ENCODE measurements around the gene SLC4A5.

- TF ChIP-seq FOXM1 (IDR thresholded peaks at IDR 0.05; ENCODE audit: low read depth) (no peak), EZH2phosphoT487 (IDR thresholded peaks at IDR 0.05; ENCODE audit: borderline replicate concordance, low read depth) (no peak), REST (IDR thresholded peaks at IDR 0.05; ENCODE audit: low read depth, low read length) (no peak), CTCF (IDR thresholded peaks at IDR 0.05) (no peak), TEAD4 (IDR thresholded peaks at IDR 0.05; ENCODE audit: borderline replicate concordance, insufficient read depth) (no peak), MAX (IDR thresholded peaks at IDR 0.05; ENCODE audit: low read depth) (no peak), RCOR1 (IDR thresholded peaks at IDR 0.05; ENCODE audit: low read length) (no peak), TAF1 (IDR thresholded peaks at IDR 0.05; ENCODE audit: borderline replicate concordance, low read depth, low read length) (no peak), ZBTB33 (IDR thresholded peaks at IDR 0.05; ENCODE audit: borderline replicate concordance, low read depth) (no peak), RFX5 (IDR thresholded peaks at IDR 0.05; ENCODE audit: low read length) (no peak), EP300 (IDR thresholded peaks at IDR 0.05; ENCODE audit: borderline replicate concordance in 1 of 2, low read depth in 1 of 2, low read length in 1 of 2) (no peak), ELF1 (IDR thresholded peaks at IDR 0.05) (no peak), MXI1 (IDR thresholded peaks at IDR 0.05; ENCODE audit: low read depth, low read length) (no peak)
Measured at GRCh38 chr2:74177696-74178095, 165.5 kb downstream of the SLC4A5 start.
